Measurements from ENCODE around the gene MYL7.

GRCh38 chr7:44156453-44157010 lies 15.4 kb upstream of the MYL7 start:
- no peak for TF ChIP-seq CTCF (IDR thresholded peaks at IDR 0.05; ENCODE audit: low read length)
- no peak for TF ChIP-seq EZH2phosphoT487 (IDR thresholded peaks at IDR 0.05; ENCODE audit: low read length)
- no peak for TF ChIP-seq EZH2 (optimal IDR thresholded peaks at IDR 0.05; ENCODE audit: low read depth, low read length)

All from MM.1S (cell line).